ENCODE results near the gene ECE2.

The ECE2 gene

GRCh38 chr3:184275961-184276910, at the start of gene ECE2:
ECE2 (plus strand) TSS chr3:184276022; CDS start chr3:184276154, 132 bp downstream.
- DNase-seq (ENCODE audit: low read depth, low spot score) = no peak

- DNase-seq (ENCODE audit: low read depth, low spot score) = no peak
These were observed 48.3 kb upstream of the ECE2 start for GRCh38 chr3:184227481-184227935.

- no peak for DNase-seq (ENCODE audit: low read depth, low spot score)
These were observed 47.3 kb upstream of the ECE2 start for GRCh38 chr3:184228376-184229137.

GRCh38 chr3:184229394-184230080, 46.3 kb upstream of the ECE2 start, which contains the start of gene VWA5B2:
VWA5B2 (plus strand) TSS chr3:184229585; CDS start chr3:184230529, 944 bp downstream.
- DNase-seq (ENCODE audit: low read depth, low spot score) = no peak

- no peak for DNase-seq (ENCODE audit: low read depth, low spot score)
These were observed 45.7 kb upstream of the ECE2 start for GRCh38 chr3:184230081-184230602.

- no peak for DNase-seq (ENCODE audit: low read depth, low spot score)
These were observed 45.0 kb upstream of the ECE2 start for GRCh38 chr3:184230603-184231528.

GRCh38 chr3:184231671-184232070, 44.2 kb upstream of the ECE2 start:
- no peak for DNase-seq (ENCODE audit: low read depth, low spot score)

- DNase-seq (ENCODE audit: low read depth, low spot score) = no peak
These were observed 42.5 kb upstream of the ECE2 start for GRCh38 chr3:184233127-184233843.

- no peak for DNase-seq (ENCODE audit: low read depth, low spot score)
These were observed 41.6 kb upstream of the ECE2 start for GRCh38 chr3:184234224-184234623.

GRCh38 chr3:184234671-184235380, 41.0 kb upstream of the ECE2 start:
- no peak for DNase-seq (ENCODE audit: low read depth, low spot score)

- DNase-seq (ENCODE audit: low read depth, low spot score) = no peak
These were observed 40.3 kb upstream of the ECE2 start for GRCh38 chr3:184235381-184236032.

- no peak for DNase-seq (ENCODE audit: low read depth, low spot score)
These were observed 39.8 kb upstream of the ECE2 start for GRCh38 chr3:184236033-184236410.

- no peak for DNase-seq (ENCODE audit: low read depth, low spot score)
These were observed 39.2 kb upstream of the ECE2 start for GRCh38 chr3:184236636-184237035.

GRCh38 chr3:184237211-184237610, 38.6 kb upstream of the ECE2 start:
- no peak for DNase-seq (ENCODE audit: low read depth, low spot score)

- no peak for DNase-seq (ENCODE audit: low read depth, low spot score)
These were observed 38.0 kb upstream of the ECE2 start for GRCh38 chr3:184237807-184238206.

GRCh38 chr3:184238246-184238818, 37.5 kb upstream of the ECE2 start:
- no peak for DNase-seq (ENCODE audit: low read depth, low spot score)

- DNase-seq (ENCODE audit: low read depth, low spot score) = no peak
These were observed 36.6 kb upstream of the ECE2 start for GRCh38 chr3:184239221-184239620.

GRCh38 chr3:184239708-184240107, 36.1 kb upstream of the ECE2 start:
- DNase-seq (ENCODE audit: low read depth, low spot score) = no peak
